GM19397 (cell line): ENCODE data around the gene SUN1.
"Not testable (repeated sequence)": the region's sequence is repeated elsewhere in the genome, so short reads cannot be mapped to it uniquely, and the experiment has no call there.

Source experiments
- ATAC-seq: cut with Tn5 transposase; IDR thresholded peaks from one replicate; pipeline ENCODE4 v1.9.1; 2021; ENCODE audit warnings: mild to moderate bottlenecking, moderate library complexity; ENCODE audit not compliant: unreplicated experiment

SUN1 gene

DNA sequence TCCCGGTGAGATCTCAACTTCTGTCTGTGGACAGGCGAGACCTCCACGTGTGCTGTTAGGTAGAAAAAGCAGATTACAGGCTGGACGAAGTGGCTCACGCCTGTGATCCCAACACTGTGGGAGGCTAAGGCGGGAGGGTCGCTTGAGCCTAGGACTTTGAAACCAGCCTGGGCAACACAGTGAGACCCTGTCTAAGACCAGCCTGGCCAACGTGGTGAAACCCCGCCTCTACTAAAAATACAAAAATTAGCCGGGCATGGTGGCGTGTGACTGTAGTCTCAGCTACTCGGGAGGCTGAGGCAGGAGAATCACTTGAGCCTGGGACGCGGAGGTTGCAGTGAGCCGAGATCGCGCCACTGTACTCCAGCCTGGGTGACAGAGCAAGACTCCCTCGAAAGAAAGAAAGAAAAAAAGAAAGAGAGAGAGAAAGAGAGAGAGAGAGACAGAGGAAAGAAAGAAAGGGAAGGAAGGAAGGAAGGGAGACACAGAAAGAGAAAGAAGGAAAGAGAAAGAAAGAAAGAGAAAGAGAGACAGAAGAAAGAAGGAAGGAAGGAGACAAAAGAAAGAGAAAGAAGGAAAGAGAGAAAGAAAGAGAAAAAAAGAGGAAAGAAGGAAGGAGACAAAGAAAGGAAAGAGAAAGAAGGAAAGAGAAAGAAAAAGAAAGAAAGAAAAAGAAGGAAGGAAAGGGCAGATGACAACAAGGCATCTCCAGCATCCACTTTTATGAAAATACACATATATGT lies 29.6 kb upstream of the SUN1 start:
- no peak for ATAC-seq

- no peak for ATAC-seq
These were observed 29.0 kb upstream of the SUN1 start for GRCh38 chr7:803243-803635.

DNA sequence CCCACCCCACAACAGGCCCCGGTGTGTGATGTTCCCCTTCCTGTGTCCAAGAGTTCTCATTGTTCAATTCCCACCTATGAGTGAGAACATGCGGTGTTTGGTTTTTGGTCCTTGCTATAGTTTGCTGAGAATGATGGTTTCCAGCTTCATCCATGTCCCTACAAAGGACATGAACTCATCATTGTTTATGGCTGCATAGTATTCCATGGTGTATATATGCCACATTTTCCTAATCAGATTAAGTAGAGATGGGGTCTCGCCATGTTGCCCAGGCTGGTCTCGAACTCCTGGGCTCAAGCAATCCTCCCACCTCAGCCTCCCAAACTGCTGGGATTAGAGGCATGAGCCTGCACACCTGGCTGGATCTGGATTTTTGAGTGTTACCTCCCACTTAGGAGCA lies 28.5 kb upstream of the SUN1 start:
- not testable (repeated sequence) for ATAC-seq

- ATAC-seq = no peak
These were observed 27.0 kb upstream of the SUN1 start for GRCh38 chr7:805261-805660.

DNA sequence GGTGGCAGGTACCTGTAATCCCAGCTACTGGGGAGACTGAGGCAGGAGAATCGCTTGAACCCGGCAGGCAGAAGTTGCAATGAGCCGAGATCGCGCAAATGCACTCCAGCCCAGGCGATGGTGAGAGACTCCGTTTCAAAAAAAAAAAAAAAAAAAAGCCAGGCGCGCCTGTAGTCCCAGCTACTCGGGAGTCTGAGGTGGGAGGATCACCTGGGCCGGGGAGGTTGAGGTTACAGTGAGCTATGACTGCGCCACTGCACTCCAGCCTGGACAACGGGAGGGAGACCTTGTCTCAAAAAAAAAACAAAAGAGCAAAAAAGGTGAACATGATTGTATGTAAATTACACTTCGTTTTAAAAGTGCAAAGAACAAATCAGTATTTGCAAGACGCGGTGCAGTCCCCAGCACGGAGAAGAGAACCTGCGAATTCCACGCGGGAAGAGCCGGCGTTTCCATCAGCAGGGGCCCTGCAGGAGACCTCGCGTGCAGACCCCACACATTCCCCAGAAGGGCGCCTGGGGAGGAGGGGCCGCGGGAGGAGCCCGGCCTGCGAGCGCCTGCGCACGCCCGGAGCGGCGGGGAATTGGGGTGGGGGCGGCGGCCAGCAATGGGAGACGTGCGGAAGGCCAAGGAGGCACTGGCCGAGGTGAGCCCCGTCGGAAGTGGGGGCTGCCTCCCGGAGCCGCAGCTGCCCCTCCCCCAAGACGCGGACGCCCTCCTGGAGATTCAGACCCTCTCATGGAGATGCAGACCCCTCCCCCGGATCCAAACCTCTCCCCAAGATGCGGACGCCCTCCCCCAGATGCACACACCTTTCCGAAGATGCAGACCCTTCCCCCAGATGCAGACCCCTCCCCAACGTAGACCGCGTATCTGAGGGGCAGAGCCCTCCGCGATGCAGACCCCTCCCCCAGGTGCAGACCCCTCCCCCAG lies 16.7 kb upstream of the SUN1 start:
- ATAC-seq = no peak

GRCh38 chr7:816300-816750 lies 16.0 kb upstream of the SUN1 start:
- peak; percentile 92 for ATAC-seq

DNA sequence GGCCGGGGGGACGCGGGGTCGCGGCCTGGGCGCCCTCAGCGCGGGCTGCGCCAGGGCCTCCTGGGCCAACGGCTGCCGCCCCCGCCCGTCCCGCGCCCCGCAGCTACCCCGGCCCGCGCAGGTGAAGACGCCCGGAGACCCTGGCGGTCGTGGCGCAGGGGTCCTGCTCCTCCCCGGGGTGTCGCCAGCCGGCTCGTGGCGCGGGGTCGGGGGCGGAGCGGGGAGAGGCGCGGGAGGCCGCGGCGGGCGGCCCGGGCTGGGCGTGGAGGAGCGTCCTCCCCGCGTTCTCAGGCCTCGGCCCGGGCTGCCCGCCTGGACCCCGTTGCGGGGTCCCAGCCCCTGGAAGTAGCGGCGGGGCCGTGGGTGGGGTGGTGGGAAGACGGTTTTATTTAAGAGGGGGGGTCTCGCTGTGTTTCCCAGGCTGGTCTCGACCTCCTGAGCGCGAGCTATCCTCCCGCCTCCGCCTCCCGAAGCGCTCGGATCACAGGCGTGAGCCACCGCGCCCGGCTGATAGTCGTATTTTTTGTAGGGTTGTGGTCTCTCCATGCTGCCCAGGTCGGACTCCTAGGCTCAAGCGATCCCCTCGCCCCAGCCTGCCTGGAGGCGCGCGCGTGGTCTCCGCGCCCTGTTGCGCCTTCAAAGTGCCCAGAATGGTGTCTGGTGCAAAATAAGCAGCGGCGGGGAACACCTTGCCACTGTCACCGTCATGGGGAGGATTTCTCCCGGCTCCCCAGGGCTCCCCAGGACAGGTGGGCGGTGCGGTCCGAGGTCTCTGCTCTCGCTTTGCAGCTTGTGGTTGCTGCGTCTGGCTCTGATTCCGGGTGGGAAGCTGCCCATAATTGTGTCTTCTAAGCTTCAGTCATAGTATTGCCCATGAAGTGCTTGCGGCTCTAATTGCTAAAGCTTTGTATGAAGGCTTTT lies 15.3 kb upstream of the SUN1 start:
- ATAC-seq = peak; percentile 24

DNA sequence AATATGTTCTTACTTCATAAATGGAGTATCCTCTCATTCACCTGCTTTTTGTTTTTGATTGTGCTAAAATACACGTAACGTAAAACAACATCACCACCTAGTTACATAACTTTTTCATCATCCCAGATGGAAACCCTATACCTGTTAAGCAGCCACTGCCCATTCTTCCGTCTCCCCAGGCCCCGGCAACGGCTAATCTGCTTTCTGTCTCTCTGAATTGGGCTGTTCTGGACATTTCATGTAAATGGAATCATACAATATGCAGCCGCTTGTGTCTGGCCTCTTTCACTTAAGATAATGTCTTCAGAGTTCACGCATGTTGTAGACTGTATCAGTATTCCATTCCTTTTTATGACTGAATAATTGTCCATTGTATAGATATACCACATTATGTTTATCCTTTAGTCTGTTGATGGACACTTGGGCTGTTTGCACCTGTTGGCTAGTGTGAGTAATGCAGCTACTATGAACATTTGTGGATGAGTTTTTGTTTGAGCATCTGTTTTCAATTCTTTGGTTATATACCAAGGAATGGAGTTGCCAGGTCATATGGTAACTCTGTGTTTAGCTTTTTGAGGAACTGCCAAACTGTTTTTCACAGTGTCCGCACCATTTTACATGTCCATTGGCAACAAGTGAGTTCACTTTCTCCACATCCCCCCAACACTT lies 14.1 kb upstream of the SUN1 start:
- no peak for ATAC-seq

DNA sequence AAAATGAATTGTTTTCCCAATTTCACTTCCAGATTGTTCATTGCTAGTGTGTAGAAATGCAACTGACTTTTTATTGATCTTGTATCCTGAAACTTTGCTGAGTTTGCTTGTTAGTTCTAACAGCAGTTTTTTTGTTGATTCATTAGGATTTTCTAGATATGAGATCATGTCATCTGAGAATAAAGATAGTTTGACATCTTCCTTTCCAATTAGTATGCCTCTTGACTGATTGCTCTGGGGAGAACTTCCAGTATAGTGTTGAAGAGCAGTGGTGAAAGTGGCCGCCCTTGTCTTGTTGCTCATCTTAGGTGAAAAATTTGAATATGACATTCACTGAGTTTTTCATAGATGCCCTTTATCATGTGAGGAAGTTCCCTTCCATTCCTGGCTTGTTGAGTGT lies 11.9 kb upstream of the SUN1 start:
- ATAC-seq = no peak

- no peak for ATAC-seq
These were observed 10.6 kb upstream of the SUN1 start for GRCh38 chr7:821688-822087.

DNA sequence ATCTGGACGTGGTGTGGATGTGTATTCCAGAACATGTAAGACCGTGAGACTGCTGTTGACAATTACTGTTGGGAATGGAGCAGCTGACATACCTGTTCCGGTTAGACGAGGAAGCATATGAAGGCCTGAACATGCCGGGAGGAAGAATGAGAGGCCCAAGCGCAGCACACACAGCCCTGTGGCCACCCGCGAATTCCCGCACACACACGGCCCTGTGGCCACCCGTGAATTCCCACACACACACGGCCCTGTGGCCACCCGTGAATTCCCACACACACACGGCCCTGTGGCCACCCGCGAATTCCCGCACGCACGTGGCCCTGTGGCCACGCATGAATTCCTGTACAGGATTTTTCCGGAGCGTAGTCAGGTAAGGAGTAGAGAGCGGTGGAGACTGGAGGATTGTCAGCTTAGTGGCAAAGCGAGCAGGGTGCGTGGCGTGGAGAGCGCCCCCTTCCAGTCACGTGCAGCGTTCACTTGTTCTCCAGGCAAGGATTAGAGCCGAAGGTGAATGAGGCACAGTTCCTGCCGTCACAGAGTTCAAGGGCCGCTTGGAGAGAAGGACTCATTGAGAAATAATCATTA lies 9.5 kb upstream of the SUN1 start:
- ATAC-seq = no peak

DNA sequence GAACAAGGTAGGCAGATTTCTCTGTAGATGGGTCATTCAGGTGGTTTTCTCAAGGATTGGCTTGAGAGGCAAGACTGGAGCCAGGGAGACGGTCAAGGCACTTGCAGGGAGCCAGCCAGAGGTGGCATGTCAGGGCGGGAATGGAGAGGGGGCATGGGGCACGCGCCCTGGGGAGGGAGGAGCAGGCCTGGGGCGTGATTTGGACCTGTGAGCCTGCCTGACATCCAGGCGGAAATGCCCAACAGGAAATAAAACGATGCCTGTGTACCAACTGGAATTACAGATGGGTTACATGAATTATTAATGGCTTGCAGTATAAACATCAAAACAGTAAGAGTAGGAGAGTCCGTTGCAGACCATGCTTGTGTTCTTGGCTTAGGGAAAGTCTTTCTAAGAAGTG lies 8.6 kb upstream of the SUN1 start:
- ATAC-seq = no peak

GRCh38 chr7:824081-824480 lies 8.2 kb upstream of the SUN1 start:
- no peak for ATAC-seq

DNA sequence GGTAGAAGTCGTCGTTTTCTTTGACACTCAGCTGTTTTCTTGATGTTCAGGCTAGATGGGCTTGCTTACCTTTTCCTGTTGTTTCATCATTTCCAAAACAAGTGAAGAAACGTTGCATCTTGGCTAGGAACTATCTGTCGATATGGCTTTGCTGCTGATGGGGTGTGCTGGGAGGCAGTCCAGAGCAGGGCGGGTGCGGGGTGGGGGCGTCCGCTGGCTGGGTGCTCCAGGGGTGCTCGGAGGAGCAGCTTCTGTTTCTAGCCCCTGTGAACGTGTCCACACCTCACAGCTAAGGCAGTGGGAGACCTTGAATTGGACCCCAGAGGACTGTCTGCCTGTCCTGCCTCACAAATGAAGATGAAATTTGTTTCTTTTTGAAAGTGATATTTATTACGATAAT lies 7.6 kb upstream of the SUN1 start:
- no peak for ATAC-seq

DNA sequence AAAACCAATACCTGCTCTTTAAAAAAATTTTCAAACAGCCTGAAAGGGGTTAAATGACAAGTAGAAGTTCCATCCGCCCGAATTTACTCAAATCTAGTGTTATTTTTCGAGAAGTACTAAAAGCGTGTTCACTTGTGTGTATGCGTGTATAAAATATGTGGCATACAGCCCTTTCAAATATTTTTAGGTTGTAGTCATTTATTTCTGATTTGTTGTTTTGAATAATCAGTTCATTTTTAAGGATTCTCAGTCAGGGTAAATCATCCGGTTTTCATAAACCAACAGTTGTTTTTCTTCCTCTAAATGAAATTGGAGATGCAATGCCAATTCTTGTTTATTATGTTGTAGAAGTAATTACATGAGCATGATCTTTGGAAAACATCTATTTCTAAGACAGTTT lies 6.9 kb upstream of the SUN1 start:
- ATAC-seq = no peak

DNA sequence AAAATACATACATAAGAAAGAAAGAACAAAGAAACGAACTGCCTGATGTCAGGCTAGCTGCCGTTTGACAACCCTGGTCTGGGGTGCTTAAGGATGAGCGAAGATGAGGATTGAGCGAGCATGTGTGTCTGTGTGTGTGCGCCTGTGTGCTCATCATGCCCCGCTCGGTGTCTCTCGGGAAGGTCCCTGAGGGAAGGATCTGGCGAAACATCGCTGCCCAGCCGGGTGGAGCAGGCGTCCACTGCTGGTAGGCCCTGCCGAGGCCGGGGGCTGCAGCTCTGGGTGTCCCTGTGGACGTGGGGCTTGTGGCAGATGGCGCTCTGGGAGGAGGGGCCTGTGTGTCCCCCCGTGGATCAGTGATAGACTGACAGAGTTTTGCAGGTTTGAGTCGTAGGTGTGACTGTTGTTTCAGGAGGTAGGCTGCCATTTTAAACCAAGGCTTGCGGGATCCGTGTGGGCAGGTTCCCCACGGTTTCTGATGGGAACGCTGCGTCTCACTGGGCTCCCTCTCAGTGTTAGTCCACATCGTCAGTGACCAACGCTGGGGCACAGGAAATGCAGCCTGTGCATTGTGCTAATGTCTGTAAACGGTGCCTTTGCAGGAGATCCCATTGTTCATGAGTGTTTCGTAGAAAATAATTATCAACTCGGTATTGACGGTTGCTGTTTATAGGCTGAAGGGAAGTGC lies 5.9 kb upstream of the SUN1 start:
- no peak for ATAC-seq

DNA sequence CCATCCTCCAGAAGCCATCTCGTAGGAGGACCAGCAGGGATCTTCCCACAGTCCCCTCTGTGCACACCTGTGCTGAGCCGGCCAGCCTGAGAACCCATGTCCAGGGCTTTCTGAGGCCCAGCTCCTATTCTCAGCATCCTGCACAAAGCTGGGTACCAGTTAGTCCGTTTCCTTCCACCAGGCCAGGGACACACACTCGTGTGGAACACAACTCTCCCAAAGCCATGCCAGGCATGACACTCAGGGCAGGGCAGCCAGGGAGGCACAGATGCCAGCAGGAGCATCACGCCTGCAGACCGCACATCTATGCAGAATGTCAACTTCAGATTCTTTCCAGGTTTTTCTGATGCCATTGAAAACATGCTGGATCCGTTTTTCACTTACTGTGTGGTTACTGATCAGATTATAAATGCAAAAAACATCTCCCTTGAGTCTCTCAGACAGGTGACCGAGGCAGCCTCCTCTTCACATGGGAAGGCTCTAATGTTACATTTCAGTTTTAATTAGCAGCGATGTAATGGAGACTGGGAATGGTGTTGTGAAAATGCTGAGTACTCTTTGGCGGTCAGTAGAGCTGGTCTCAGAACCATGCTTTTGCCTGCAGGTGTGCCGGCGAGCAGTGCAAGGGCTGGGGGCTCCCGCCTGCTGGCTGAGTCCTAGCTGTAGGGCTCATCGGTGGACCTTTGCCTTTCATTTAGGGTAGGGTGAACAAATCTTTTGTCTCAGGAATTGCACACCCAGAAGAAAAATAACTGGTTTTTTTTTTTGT lies 3.3 kb upstream of the SUN1 start:
- no peak for ATAC-seq

GRCh38 chr7:830069-830468 lies 2.2 kb upstream of the SUN1 start:
- no peak for ATAC-seq
